ENCODE results near the gene GPC4.

GPC4 gene

GRCh38 chrX:133405498-133406185 lies 9.6 kb downstream of the GPC4 start:
- DNase-seq: no peak

DNA sequence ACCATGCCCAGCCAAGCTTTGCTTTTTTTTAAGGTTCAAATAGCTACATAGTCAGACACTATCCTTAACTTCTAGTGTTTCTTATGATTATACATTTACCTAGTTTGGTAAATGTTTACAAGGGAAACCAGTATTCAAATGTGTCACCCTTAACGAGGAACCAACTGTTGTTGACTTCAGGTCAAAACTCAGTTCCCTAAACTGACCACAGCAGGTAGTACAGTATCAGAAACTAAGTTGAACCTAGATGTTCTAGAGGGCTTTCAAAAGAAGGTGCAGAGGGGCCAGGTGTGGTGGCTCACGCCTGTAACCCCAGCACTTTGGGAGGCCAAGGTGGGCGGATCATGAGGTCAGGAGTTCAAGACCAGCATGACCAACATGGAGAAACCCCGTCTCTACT lies 11.3 kb downstream of the GPC4 start:
- DNase-seq: no peak

GRCh38 chrX:133402830-133403625 lies 12.3 kb downstream of the GPC4 start:
- no peak for DNase-seq

DNA sequence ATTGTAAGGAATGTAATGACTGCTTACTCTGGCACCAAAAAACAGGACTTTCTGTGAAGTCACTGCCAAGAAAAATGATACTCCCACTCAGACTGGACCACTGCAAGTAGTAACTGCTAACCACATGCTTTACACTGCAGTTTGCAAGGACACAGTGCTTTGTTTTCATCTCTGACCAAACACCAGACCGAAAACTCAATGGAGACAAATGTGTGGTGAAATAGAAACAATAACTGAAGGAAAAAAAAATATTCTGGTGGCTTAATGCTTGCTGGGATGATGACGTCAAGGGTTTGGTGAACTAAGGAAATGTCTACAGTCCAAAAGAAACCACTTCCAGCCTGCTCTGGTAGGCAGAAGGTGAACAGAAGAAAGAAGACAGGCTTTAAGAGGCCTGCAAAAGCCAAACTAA lies 13.2 kb downstream of the GPC4 start:
- DNase-seq: no peak

DNA sequence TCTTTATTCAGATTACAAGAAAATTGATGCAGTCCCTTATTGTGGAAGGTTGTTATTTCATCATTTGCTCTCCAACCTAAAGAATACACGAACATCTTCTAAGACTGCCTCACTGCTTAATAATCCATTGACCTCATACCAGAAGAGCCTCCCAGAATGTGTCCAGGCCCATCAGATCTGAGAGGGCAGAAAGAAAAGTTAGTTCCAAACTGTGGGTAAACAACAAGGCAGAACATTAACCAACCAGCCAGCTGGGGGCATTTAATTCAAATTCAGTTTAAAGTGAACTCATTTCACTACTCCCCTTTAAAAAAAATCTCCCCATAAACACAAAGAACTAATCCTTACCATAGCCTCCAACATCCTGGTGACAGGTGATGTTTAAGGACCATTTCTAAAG lies 13.8 kb downstream of the GPC4 start:
- DNase-seq: no peak

GRCh38 chrX:133399411-133399810 lies 15.9 kb downstream of the GPC4 start:
- DNase-seq: no peak

- DNase-seq: no peak
These were observed 20.5 kb downstream of the GPC4 start for GRCh38 chrX:133394765-133395164.

DNA sequence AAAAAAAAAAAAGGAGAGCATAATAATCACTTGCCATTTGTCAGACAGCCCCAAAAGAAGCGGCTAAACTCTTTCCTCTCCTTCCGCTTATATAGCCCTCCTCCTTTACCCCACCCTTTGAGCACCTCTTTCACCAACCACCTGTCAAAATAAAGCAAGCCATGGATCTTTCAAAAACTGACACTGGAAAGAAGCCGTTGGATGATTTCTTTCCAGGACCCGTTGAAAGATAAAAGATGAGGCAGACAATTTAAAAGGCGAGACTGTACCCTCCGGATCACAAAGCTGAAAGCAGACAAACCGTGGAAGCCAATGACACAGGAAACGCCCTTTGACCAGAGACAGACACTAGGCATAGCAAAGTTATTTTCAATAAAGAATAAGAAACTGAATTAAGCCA lies 22.6 kb downstream of the GPC4 start:
- DNase-seq: no peak

- DNase-seq: no peak
These were observed 24.2 kb downstream of the GPC4 start for GRCh38 chrX:133391111-133391510.

DNA sequence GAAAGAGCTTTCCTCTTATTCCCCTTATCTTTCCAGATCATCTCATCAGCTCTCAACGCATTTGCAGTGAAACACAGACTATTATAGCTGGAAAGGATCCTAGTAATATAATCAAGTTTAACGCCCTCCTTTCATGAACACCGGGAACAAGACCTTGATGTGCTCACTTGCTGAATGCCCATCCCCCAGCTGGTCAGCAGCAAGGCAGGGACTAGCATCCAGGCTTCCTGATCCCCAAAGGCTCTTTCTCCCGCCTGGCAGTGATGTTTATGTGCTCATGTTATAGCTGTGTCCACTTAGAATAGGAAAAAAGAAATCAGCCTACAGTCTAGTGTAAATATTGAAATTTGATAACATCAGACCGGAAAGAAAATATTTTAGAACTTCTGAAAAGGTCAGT lies 24.6 kb downstream of the GPC4 start:
- no peak for DNase-seq

- no peak for DNase-seq
These were observed 25.3 kb downstream of the GPC4 start for GRCh38 chrX:133389975-133390374.

DNA sequence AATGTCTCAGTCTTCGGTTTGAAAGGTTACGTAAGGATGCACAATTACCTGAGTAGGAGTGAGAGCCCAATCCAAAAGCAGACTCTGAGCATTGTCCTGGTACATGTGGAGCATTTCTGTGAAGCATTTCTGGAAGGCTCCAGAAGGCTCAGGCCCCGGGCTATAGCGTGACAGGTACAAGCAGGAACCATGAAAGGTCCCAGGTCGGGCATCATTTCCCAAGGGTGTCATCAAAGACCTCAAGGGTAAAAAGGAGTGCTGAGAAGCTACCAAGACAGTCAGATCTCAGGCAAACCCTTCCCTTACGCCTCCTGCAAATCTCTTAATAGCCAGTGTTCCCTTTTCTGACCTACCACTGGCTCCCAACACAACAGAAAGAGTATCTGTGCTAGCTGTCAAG lies 30.8 kb downstream of the GPC4 start:
- no peak for DNase-seq

DNA sequence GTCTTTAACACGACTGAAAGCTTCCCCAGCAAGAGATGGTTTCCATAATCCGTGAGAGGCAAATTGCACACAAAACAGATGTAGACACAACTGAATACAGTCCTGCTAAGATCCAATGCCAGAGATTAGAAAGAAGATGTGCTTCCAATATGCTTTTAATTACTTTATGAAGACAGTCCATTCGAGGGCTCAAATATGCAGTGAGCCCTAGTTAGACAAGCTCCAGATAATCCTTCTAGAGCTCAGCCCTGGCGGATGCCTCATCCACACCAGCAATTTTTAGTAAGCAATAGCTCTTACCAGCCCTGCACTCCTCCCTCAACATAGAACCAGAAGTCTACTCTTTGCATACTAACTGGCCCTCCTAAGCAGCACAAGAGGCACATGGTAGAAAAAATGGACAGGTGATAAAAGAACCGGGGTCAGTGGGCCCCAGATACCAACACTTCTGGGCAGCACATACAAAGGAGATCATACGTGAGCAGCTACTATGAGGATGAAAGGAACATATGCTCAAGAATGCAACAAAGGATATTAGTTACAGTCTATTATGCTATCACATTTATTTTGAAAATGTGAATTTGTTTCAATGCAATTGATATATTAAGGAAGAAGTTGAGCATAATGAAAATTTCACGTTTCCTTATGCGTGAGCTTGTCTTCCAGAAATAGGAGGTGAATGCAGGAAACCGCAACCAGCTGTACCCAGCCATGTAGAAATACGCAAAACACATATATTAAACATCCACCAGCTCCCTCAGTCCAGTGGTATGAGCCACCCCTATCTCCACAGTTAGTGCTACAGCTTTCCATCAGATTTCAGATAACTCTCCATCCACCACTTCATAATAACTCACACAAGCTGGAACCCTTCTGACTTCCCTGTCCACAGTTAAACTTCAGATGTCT lies 34.3 kb downstream of the GPC4 start:
- no peak for DNase-seq

GRCh38 chrX:133376422-133376821 lies 38.9 kb downstream of the GPC4 start:
- no peak for DNase-seq

- no peak for DNase-seq
These were observed 39.5 kb downstream of the GPC4 start for GRCh38 chrX:133375615-133376340.

DNA sequence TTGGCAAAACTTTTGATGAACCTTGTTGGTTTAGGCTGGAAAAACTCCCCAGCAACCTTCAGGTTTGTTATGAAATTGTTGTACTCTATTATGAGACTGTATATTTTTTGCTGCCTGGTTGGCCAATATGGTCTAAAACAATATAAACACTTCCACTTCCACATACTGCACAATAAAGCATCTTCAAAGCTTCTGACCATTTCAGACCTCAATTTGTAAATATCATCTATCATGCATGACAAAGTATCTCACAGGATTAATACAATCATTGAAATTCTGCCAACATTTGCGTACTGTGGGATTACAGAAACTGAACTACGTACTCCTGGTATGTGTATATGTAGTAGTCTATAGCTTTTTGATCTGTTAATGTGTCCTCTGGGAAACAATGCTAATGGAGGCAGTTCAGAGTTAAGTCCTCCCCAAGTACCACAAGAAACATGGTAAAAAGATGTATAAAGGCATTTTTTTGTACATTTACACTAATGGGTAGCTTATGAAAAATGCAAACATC lies 40.4 kb downstream of the GPC4 start:
- DNase-seq: no peak

- no peak for DNase-seq
These were observed 41.8 kb downstream of the GPC4 start for GRCh38 chrX:133373386-133374079.

DNA sequence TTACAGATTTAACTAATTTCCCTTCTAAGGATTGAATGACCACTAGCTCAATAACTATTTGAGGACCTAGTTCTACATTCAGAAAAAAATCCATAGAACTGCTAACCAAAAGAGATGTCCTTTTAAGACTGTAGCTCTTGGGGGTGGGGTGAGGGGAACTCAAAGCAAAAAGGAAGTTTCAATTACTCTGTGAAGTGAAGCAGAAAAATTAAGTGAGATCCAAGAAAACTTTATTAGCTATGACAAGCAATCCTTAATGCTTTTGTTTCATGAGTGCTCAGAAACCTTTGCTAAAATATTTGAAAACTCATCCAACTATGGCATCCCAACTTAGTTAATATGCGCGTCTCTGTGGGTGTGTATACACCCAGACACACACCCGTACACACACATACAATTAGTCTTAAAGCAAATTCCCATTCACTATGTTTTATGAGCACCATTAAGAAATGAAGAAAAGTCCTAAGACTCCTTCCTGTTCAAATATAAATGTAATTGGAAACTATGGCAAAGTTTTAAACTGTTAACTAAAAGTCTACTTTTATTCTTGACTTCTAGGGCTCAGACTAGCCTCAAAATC lies 44.5 kb downstream of the GPC4 start:
- no peak for DNase-seq

- no peak for DNase-seq
These were observed 46.2 kb downstream of the GPC4 start for GRCh38 chrX:133369065-133369464.

DNA sequence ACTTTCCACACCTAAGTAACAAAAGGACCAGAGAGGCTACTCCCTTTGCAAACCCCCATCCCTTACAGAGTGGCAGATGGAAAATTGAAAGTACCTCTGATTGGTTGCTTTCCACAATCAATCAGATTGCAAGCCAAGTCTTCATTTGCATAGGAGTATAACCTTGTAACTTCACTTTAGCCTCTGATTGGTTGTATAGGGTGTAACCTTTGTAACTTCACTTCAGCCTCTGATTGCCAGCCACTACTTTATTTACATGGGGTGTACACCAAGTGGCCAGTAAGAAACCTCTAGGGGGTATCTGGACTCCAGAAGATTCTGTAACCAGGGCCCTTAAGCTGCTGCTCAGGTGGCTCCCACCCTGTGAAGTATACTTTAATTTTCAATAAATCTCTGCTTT lies 48.6 kb downstream of the GPC4 start:
- DNase-seq: no peak

- no peak for DNase-seq
These were observed 49.2 kb downstream of the GPC4 start for GRCh38 chrX:133365871-133366611.
